HepG2 (cell line): ENCODE data around the gene XRCC1. TPM values are rescaled to one million over a fixed set of nuclear protein-coding genes. Genes with fewer than 3 reads are reported as not detected.

ENCODE experiments used
- FOXK1 ChIP-seq: sonication (generic); formaldehyde crosslinking; IDR thresholded peaks from 2 replicates; pipeline ENCODE4 v1.4.0; 2020; ENCODE audit warnings: low read depth, missing genetic modification reagents, borderline replicate concordance
- IRX3 ChIP-seq: sonication (generic); formaldehyde crosslinking; IDR thresholded peaks from 2 replicates; pipeline ENCODE4 v1.8.1; 2023; ENCODE audit warnings: mild to moderate bottlenecking, low read depth, missing genetic modification reagents, borderline replicate concordance
- MIXL1 ChIP-seq: IDR thresholded peaks from 2 replicates; pipeline ENCODE4 v1.6.1; 2016
- SIX4 ChIP-seq: sonication (generic); formaldehyde crosslinking; IDR thresholded peaks from 2 replicates; pipeline ENCODE4 v1.4.0; 2020; ENCODE audit warnings: missing genetic modification reagents
- THAP11 ChIP-seq: IDR thresholded peaks from 2 replicates; pipeline ENCODE4 v1.6.1; 2016; ENCODE audit warnings: missing biosample characterization, missing genetic modification reagents
- ZNF441 ChIP-seq: sonication (generic); formaldehyde crosslinking; IDR thresholded peaks from 2 replicates; pipeline ENCODE4 v1.7.0; 2021; ENCODE audit warnings: missing genetic modification reagents, borderline replicate concordance
- polyA plus RNA-seq, 8 experiments: library from polyadenylated mRNA; depleted of rRNA in 3 of 8; stranded (reverse) in 7 of 8; unstranded in 1 of 8; fragments of >200 nt; fragmentation: Illumina TruSeq in 4 of 8; extraction: Trizol in 4 of 8; gene quantifications; 2 replicates each; pipeline versions ENCODE4 v1.2.1 to v1.2.3, GENCODE V29; 2011 to 2016; ENCODE audit warnings: low read depth in 4 of 8, missing spikeins in 1 of 8, mixed read lengths in 1 of 8; ENCODE audit not compliant: insufficient read depth in 1 of 8
- total RNA-seq, 5 experiments: library from RNA; depleted of rRNA; stranded (reverse); fragments of >200 nt; fragmentation: Illumina TruSeq; extraction: Trizol; gene quantifications; 2 replicates each; pipeline ENCODE4 v1.2.3, GENCODE V29; 2016; ENCODE audit warnings: low read depth in 1 of 5
- TF ChIP-seq, protein P1 (sequence below): IDR thresholded peaks from 2 replicates; pipeline ENCODE4 v1.4.0; 2020; ENCODE audit warnings: mild to moderate bottlenecking, missing genetic modification reagents
- TF ChIP-seq, protein P2 (sequence below): sonication (generic); formaldehyde crosslinking; IDR thresholded peaks from 2 replicates; pipeline ENCODE4 v1.4.0; 2020; ENCODE audit warnings: missing genetic modification reagents
- TF ChIP-seq, protein P3 (sequence below): sonication (generic); formaldehyde crosslinking; conservative IDR thresholded peaks from 2 replicates; pipeline ENCODE4 v1.8.0; 2022; ENCODE audit warnings: mild to moderate bottlenecking, moderate library complexity, missing genetic modification reagents
- TF ChIP-seq, protein P4 (sequence below), 2 experiments: fragments of 450-650 bp in 1 of 2; sonication (generic) in 1 of 2; formaldehyde crosslinking in 1 of 2; IDR thresholded peaks; 2 replicates each; pipeline versions ENCODE4 v1.6.1 to v1.8.0; 2016 to 2022; ENCODE audit warnings: antibody characterized with exemption in 1 of 2, mild to moderate bottlenecking in 1 of 2, missing genetic modification reagents in 1 of 2

XRCC1 gene
- total and polyA plus RNA-seq, 2 of the 13 experiments (the other 11 are each of a cell fraction or from before 2014, with no cell fraction given), result 24.7 to 26.3 TPM

DNA sequence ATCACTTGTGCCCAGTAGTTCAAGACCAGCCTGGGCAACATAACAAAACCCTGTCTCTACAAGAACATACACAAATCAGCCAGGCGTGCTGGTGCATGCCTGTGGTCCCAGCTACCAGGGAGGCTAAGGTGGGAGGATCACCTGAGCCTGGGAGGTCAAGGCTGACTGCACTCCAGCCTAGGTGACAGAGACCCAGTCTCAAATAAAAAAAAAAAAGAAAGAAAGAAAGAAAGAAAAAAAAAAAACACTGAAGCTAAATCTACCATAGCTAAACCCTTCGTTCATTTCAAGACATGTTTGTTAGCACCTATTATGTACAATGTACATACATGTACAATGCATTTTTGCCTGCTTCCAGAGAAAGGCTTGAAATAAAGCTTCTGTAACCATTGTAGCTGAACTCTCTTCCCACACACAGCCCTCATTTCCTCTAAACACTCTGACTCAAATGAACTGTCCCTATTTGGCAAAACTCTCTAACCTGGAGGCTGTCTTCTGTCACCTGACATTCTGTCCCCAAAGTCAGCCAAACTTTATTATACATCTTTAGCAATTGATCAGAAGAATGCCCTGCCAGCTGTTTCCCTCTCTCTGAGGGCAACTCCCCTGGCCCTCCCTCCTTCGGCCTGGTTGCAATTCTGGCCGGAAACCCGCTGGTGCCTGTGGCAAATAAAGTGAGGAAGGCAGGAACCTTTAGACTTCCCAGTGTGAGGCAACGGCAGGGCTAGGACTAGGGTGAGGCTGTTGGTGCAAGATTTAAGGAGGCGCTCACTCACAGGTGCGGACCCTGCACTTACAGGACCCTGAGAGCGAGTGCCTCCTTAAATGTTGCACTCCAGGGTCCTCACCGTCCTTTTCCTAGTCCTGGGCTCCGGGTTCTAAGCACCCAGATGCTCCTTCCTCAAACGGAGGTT lies 50.1 kb downstream of the XRCC1 start (continued):
- TF ChIP-seq ZNF441 (CRISPR knock-in tag) (peak; percentile 73; the same call in 1 of the 2 replicates), THAP11 (CRISPR knock-in tag) (peak; percentile 72), MIXL1 (CRISPR knock-in tag) (0 out of 2 replicates have a peak, but pooled peaks have one; percentile 17), FOXK1 (peak; percentile 36; the same call in 1 of the 2 replicates), SIX4 (0 out of 2 replicates have a peak, but pooled peaks have one; percentile 25), IRX3 (CRISPR knock-in tag) (no peak)
- TF ChIP-seq, protein P1, sequence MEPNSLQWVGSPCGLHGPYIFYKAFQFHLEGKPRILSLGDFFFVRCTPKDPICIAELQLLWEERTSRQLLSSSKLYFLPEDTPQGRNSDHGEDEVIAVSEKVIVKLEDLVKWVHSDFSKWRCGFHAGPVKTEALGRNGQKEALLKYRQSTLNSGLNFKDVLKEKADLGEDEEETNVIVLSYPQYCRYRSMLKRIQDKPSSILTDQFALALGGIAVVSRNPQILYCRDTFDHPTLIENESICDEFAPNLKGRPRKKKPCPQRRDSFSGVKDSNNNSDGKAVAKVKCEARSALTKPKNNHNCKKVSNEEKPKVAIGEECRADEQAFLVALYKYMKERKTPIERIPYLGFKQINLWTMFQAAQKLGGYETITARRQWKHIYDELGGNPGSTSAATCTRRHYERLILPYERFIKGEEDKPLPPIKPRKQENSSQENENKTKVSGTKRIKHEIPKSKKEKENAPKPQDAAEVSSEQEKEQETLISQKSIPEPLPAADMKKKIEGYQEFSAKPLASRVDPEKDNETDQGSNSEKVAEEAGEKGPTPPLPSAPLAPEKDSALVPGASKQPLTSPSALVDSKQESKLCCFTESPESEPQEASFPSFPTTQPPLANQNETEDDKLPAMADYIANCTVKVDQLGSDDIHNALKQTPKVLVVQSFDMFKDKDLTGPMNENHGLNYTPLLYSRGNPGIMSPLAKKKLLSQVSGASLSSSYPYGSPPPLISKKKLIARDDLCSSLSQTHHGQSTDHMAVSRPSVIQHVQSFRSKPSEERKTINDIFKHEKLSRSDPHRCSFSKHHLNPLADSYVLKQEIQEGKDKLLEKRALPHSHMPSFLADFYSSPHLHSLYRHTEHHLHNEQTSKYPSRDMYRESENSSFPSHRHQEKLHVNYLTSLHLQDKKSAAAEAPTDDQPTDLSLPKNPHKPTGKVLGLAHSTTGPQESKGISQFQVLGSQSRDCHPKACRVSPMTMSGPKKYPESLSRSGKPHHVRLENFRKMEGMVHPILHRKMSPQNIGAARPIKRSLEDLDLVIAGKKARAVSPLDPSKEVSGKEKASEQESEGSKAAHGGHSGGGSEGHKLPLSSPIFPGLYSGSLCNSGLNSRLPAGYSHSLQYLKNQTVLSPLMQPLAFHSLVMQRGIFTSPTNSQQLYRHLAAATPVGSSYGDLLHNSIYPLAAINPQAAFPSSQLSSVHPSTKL (CRISPR knock-in tag), result peak; percentile 66
- TF ChIP-seq, protein P2, sequence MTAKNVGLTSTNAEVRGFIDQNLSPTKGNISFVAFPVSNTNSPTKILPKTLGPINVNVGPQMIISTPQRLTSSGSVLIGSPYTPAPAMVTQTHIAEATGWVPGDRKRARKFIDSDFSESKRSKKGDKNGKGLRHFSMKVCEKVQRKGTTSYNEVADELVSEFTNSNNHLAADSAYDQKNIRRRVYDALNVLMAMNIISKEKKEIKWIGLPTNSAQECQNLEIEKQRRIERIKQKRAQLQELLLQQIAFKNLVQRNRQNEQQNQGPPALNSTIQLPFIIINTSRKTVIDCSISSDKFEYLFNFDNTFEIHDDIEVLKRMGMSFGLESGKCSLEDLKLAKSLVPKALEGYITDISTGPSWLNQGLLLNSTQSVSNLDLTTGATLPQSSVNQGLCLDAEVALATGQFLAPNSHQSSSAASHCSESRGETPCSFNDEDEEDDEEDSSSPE (CRISPR knock-in tag), result peak; percentile 52; the same call in 1 of the 2 replicates
- TF ChIP-seq, protein P3, sequence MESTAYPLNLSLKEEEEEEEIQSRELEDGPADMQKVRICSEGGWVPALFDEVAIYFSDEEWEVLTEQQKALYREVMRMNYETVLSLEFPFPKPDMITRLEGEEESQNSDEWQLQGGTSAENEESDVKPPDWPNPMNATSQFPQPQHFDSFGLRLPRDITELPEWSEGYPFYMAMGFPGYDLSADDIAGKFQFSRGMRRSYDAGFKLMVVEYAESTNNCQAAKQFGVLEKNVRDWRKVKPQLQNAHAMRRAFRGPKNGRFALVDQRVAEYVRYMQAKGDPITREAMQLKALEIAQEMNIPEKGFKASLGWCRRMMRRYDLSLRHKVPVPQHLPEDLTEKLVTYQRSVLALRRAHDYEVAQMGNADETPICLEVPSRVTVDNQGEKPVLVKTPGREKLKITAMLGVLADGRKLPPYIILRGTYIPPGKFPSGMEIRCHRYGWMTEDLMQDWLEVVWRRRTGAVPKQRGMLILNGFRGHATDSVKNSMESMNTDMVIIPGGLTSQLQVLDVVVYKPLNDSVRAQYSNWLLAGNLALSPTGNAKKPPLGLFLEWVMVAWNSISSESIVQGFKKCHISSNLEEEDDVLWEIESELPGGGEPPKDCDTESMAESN (CRISPR knock-in tag), result peak; percentile 38; the same call in 1 of the 2 replicates
- TF ChIP-seq, protein P4, sequence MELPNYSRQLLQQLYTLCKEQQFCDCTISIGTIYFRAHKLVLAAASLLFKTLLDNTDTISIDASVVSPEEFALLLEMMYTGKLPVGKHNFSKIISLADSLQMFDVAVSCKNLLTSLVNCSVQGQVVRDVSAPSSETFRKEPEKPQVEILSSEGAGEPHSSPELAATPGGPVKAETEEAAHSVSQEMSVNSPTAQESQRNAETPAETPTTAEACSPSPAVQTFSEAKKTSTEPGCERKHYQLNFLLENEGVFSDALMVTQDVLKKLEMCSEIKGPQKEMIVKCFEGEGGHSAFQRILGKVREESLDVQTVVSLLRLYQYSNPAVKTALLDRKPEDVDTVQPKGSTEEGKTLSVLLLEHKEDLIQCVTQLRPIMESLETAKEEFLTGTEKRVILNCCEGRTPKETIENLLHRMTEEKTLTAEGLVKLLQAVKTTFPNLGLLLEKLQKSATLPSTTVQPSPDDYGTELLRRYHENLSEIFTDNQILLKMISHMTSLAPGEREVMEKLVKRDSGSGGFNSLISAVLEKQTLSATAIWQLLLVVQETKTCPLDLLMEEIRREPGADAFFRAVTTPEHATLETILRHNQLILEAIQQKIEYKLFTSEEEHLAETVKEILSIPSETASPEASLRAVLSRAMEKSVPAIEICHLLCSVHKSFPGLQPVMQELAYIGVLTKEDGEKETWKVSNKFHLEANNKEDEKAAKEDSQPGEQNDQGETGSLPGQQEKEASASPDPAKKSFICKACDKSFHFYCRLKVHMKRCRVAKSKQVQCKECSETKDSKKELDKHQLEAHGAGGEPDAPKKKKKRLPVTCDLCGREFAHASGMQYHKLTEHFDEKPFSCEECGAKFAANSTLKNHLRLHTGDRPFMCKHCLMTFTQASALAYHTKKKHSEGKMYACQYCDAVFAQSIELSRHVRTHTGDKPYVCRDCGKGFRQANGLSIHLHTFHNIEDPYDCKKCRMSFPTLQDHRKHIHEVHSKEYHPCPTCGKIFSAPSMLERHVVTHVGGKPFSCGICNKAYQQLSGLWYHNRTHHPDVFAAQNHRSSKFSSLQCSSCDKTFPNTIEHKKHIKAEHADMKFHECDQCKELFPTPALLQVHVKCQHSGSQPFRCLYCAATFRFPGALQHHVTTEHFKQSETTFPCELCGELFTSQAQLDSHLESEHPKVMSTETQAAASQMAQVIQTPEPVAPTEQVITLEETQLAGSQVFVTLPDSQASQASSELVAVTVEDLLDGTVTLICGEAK (IDR thresholded peaks at IDR 0.05), result no peak; the same call in 1 of the 2 replicates
- TF ChIP-seq, protein P4 (CRISPR knock-in tag; IDR thresholded peaks at IDR 0.05), result peak; percentile 86
